Smooth muscle cell (in vitro differentiated cells): ENCODE results near the gene ADORA1. TPM values are rescaled to one million over a fixed set of nuclear protein-coding genes. Genes with fewer than 3 reads are reported as not detected.

ENCODE experiments used
- DNase-seq: peaks from one replicate; lab custom pipeline; 2025; ENCODE audit not compliant: unreplicated experiment; lab: John Stamatoyannopoulos, UW
- H2AFZ ChIP-seq: fragments of 200-600 bp; sonication (generic); 2 replicates; pipeline ENCODE4 v1.6.0; 2016; ENCODE audit warnings: antibody characterized with exemption, low read depth, mild to moderate bottlenecking
- H3F3A ChIP-seq: fragments of 200-600 bp; sonication (generic); 2 replicates; pipeline ENCODE4 v1.6.0; 2017; ENCODE audit warnings: antibody characterized with exemption, low read depth
- H3K27ac ChIP-seq: fragments of 200-600 bp; sonication (generic); 2 replicates; pipeline ENCODE4 v1.5.1; 2016; ENCODE audit warnings: low read depth, mild to moderate bottlenecking
- H3K27me3 ChIP-seq: fragments of 200-600 bp; sonication (generic); 2 replicates; pipeline ENCODE4 v1.6.1; 2016; ENCODE audit warnings: low read depth, mild to moderate bottlenecking
- H3K36me3 ChIP-seq: fragments of 200-600 bp; sonication (generic); 2 replicates; pipeline ENCODE4 v1.5.1; 2016; ENCODE audit warnings: low read depth
- H3K4me1 ChIP-seq: fragments of 200-600 bp; sonication (generic); 2 replicates; pipeline ENCODE4 v1.5.1; 2016; ENCODE audit warnings: low read depth
- H3K4me2 ChIP-seq: fragments of 200-600 bp; sonication (generic); 2 replicates; pipeline ENCODE4 v1.6.0; 2016; ENCODE audit warnings: mild to moderate bottlenecking
- H3K4me3 ChIP-seq: fragments of 200-600 bp; sonication (generic); 2 replicates; pipeline ENCODE4 v1.5.1; 2016; ENCODE audit warnings: mild to moderate bottlenecking
- H3K79me2 ChIP-seq: fragments of 200-600 bp; sonication (generic); 2 replicates; pipeline ENCODE4 v1.6.0; 2016; ENCODE audit warnings: low read depth, mild to moderate bottlenecking
- H3K9ac ChIP-seq: fragments of 200-600 bp; sonication (generic); 2 replicates; pipeline ENCODE4 v1.6.0; 2016; ENCODE audit warnings: low read depth
- H3K9me3 ChIP-seq: fragments of 200-600 bp; sonication (generic); replicated peaks from 2 replicates; pipeline ENCODE4 v1.5.1; 2016; ENCODE audit warnings: low read depth
- H4K20me1 ChIP-seq: fragments of 200-600 bp; sonication (generic); 2 replicates; pipeline ENCODE4 v1.6.0; 2016; ENCODE audit warnings: low read depth
- CTCF ChIP-seq: fragments of 200-600 bp; sonication (generic); IDR thresholded peaks from 2 replicates; pipeline ENCODE4 v1.5.1; 2017; ENCODE audit warnings: borderline replicate concordance, mild to moderate bottlenecking, antibody characterized with exemption; ENCODE audit not compliant: insufficient read depth, poor library complexity, severe bottlenecking
- WGBS: methylation state at CpG from one replicate; pipeline ENCODE4 v1.1.7; 2016; ENCODE audit warnings: low lambda C conversion rate; 5-methylcytosine and 5-hydroxymethylcytosine counted together
- polyA plus RNA-seq: library from polyadenylated mRNA; unstranded; fragments of >200 nt; fragmentation: Nextera tagmentation; extraction: Ambion mirVana; gene quantifications from 2 replicates; pipeline ENCODE4 v1.2.1, GENCODE V29; 2016
- total RNA-seq: library from RNA; depleted of rRNA; stranded (reverse); fragments of >200 nt; gene quantifications from 2 replicates; pipeline ENCODE4 v1.2.3, GENCODE V29; 2014

Gene ADORA1
- total and polyA plus RNA-seq, 2 experiments from 2014 or later, result 16.0 to 18.0 TPM

- Histone ChIP-seq H3K4me1 (no peaks in the 10 kb centered on the region), H3K79me2 (no peaks in the 10 kb centered on the region), H3K9ac (no peak overlapping the region), H4K20me1 (no peaks in the 10 kb centered on the region), H3K4me2 (no peak overlapping the region), H3K27ac (no peak overlapping the region), H3K9me3 (no peaks in the 10 kb centered on the region), H3K27me3 (no peaks in the 10 kb centered on the region), H3K36me3 (no peaks in the 10 kb centered on the region), H3K4me3 (no peak overlapping the region), H3F3A (no peaks in the 10 kb centered on the region), H2AFZ (no peak overlapping the region)
- WGBS, result 98% methylated on average over 11 of the region's 11 CpGs
- no peak for DNase-seq
- no peak for TF ChIP-seq CTCF
These were observed 34.2 kb downstream of the ADORA1 start for GRCh38 chr1:203161703-203162102.

- no peak for TF ChIP-seq CTCF
- no peaks in the 10 kb centered on the region for H3K4me1 ChIP-seq
- no peak for DNase-seq
- no peak overlapping the region for H3K4me2 ChIP-seq
- H3K79me2 ChIP-seq, result no peaks in the 10 kb centered on the region
- 94% methylated on average over 1 of the region's 1 CpG for WGBS
- no peak overlapping the region for H2AFZ ChIP-seq
- H3K4me3 ChIP-seq, result no peak overlapping the region
- H3K27ac ChIP-seq, result no peak overlapping the region
- no peaks in the 10 kb centered on the region for H3K9me3 ChIP-seq
- H3F3A ChIP-seq, result no peaks in the 10 kb centered on the region
- H3K9ac ChIP-seq, result no peak overlapping the region
- H3K27me3 ChIP-seq, result no peaks in the 10 kb centered on the region
- H3K36me3 ChIP-seq, result no peaks in the 10 kb centered on the region
- H4K20me1 ChIP-seq, result no peaks in the 10 kb centered on the region
These were observed 34.9 kb downstream of the ADORA1 start for GRCh38 chr1:203162403-203162802.

GRCh38 chr1:203163891-203164635 lies 36.5 kb downstream of the ADORA1 start:
- no peaks in the 10 kb centered on the region for H3K9me3 ChIP-seq
- WGBS, result 87% methylated on average over 7 of the region's 7 CpGs
- no peaks in the 10 kb centered on the region for H3K79me2 ChIP-seq
- H3K4me3 ChIP-seq, result no peak overlapping the region
- H3K27ac ChIP-seq, result no peak overlapping the region
- H3F3A ChIP-seq, result no peaks in the 10 kb centered on the region
- no peak overlapping the region for H2AFZ ChIP-seq
- no peak overlapping the region for H3K9ac ChIP-seq
- no peaks in the 10 kb centered on the region for H3K27me3 ChIP-seq
- H4K20me1 ChIP-seq, result no peaks in the 10 kb centered on the region
- no peak overlapping the region for H3K4me2 ChIP-seq
- H3K36me3 ChIP-seq, result no peaks in the 10 kb centered on the region
- TF ChIP-seq CTCF, result no peak
- DNase-seq, result no peak
- H3K4me1 ChIP-seq, result no peaks in the 10 kb centered on the region

GRCh38 chr1:203165101-203165799 lies 37.7 kb downstream of the ADORA1 start:
- H3K4me2 ChIP-seq, result no peak overlapping the region
- H3K4me3 ChIP-seq, result no peak overlapping the region
- no peaks in the 10 kb centered on the region for H3K79me2 ChIP-seq
- H3F3A ChIP-seq, result no peaks in the 10 kb centered on the region
- no peak overlapping the region for H3K27ac ChIP-seq
- no peak overlapping the region for H2AFZ ChIP-seq
- no peaks in the 10 kb centered on the region for H3K4me1 ChIP-seq
- H3K27me3 ChIP-seq, result no peaks in the 10 kb centered on the region
- H3K9ac ChIP-seq, result no peak overlapping the region
- H3K36me3 ChIP-seq, result no peaks in the 10 kb centered on the region
- WGBS, result 97% methylated on average over 28 of the region's 28 CpGs
- H3K9me3 ChIP-seq, result no peaks in the 10 kb centered on the region
- no peaks in the 10 kb centered on the region for H4K20me1 ChIP-seq
- no peak for DNase-seq
- no peak for TF ChIP-seq CTCF
